ENCODE measurements around the gene PAIP1. TPM values are rescaled to one million over a fixed set of nuclear protein-coding genes. Genes with fewer than 3 reads are reported as not detected.
"Not testable (repeated sequence)": the region's sequence is repeated elsewhere in the genome, so short reads cannot be mapped to it uniquely, and the experiment has no call there.

PAIP1 gene
- total RNA-seq, 3 donors from 2014 or later = 70.5 to 104 (median 94.1) TPM

DNA sequence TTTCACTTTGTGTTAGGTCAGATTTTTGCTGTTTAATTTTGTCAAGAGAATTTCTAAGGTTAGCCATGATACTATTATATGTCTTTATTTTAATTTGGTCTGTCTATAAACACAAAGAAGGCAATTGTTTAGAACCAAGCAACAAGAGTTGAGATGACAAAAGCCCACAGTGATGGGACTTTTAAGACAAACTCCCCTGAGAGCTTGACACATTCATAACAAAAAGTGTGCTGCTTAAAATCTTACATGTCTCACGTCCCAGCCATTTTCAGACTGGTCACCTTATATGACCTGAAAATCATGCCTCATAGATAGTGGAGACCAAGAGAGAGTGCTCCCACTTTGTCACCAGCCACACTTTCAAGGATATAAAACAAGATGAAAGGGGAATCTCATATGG is 24.5 kb upstream of the PAIP1 start:
- Histone ChIP-seq H3K36me3 (no peaks in the 10 kb centered on the region), H3K27me3 (no peaks in the 10 kb centered on the region), H3K27ac (no peak overlapping the region), H3K9me3 (no peaks in the 10 kb centered on the region), H3K4me3 (no peak overlapping the region), H3K4me1 (no peaks in the 10 kb centered on the region)
- no peak for TF ChIP-seq POLR2AphosphoS5 (IDR thresholded peaks at IDR 0.05)
- no peak for TF ChIP-seq POLR2A (IDR thresholded peaks at IDR 0.05)
- TF ChIP-seq, protein P1, sequence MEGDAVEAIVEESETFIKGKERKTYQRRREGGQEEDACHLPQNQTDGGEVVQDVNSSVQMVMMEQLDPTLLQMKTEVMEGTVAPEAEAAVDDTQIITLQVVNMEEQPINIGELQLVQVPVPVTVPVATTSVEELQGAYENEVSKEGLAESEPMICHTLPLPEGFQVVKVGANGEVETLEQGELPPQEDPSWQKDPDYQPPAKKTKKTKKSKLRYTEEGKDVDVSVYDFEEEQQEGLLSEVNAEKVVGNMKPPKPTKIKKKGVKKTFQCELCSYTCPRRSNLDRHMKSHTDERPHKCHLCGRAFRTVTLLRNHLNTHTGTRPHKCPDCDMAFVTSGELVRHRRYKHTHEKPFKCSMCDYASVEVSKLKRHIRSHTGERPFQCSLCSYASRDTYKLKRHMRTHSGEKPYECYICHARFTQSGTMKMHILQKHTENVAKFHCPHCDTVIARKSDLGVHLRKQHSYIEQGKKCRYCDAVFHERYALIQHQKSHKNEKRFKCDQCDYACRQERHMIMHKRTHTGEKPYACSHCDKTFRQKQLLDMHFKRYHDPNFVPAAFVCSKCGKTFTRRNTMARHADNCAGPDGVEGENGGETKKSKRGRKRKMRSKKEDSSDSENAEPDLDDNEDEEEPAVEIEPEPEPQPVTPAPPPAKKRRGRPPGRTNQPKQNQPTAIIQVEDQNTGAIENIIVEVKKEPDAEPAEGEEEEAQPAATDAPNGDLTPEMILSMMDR (IDR thresholded peaks at IDR 0.05) = no peak
- no peak for DNase-seq (ENCODE audit: low spot score in 2 of 2)
- intact Hi-C loops (cut with DNase I; ENCODE audit: low total_unique reads) = no loop called here

DNA sequence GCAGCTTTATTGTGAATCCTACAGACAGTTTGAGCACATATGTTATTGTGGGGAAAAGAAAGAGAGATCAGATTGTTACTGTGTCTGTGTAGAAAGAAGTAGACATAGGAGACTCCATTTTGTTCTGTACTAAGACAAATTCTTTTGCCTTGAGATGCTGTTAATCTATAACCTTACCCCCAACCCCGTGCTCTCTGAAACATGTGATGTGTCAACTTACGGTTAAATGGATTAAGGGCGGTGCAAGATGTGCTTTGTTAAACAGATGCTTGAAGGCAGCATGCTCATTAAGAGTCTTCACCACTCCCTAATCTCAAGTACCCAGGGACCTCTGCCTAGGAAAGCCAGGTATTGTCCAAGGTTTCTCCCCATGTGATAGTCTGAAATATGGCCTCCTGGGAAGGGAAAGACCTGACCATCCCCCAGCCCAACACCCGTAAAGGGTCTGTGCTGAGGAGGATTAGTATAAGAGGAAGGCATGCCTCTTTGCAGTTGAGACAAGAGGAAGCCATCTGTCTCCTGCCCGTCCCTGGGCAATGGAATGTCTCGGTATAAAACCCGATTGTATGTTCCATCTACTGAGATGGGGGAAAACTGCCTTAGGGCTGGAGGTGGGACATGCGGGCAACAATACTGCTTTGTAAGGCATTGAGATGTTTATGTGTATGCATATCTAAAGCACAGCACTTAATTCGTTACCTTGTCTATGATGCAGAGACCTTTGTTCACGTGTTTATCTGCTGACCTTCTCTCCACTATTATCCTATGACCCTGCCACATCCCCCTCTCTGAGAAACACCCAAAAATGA is 23.7 kb upstream of the PAIP1 start:
- DNase-seq (ENCODE audit: low spot score in 2 of 2); H3K4me1 ChIP-seq; H3K36me3 ChIP-seq; intact Hi-C loops (cut with DNase I; ENCODE audit: low total_unique reads); H3K27ac ChIP-seq; H3K9me3 ChIP-seq; H3K27me3 ChIP-seq; H3K4me3 ChIP-seq: not testable (repeated sequence)

DNA sequence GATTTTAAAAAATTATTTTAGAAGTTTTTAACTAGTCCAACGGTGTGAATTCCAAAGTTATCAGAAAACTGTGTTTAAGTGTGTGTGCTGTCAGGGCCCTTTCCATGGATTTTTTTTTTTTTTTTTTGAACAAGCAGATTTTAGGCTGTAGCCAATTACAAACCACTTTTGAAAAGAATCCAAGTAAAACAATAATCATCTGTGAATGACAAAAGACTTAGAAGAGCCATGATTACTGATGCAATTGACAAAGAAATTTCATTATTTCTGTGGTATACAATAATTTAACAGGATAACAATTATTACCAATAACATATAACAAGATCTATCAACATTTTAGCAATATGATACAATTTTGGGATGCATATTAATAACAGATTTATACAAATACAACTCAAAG is 16.2 kb upstream of the PAIP1 start:
- Histone ChIP-seq H3K9me3 (no peaks in the 10 kb centered on the region), H3K27ac (no peak overlapping the region), H3K4me3 (no peak overlapping the region), H3K36me3 (no peaks in the 10 kb centered on the region), H3K27me3 (no peaks in the 10 kb centered on the region), H3K4me1 (no peaks in the 10 kb centered on the region)
- TF ChIP-seq, protein P1 (IDR thresholded peaks at IDR 0.05) = no peak
- TF ChIP-seq POLR2AphosphoS5 (IDR thresholded peaks at IDR 0.05) = no peak
- no peak for TF ChIP-seq POLR2A (IDR thresholded peaks at IDR 0.05)
- no peak for DNase-seq (ENCODE audit: low spot score in 2 of 2)
- intact Hi-C loops (cut with DNase I; ENCODE audit: low total_unique reads) = no loop called here

DNA sequence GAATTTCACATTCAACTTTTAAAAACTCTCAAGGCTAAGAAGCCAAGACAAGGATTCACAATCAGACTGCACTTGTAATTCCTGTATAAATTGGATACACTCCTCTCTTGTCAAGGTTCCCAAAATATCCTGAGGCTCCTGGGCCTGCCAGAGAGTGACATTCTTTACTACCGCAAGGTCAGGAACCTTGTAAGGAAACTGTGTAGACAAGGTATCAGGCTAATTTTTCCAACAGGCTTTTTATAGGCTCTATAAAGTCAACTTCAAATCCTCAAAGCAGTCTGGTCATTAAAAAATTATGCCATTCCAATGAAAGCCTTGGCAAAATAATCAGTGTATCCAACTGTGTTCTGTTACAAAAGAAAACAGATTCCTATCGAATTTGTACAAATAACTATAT is 15.5 kb upstream of the PAIP1 start:
- Histone ChIP-seq H3K4me3 (no peak overlapping the region), H3K27ac (peak overlapping the region in 1 of 2 donors; percentile 4), H3K36me3 (no peaks in the 10 kb centered on the region), H3K4me1 (no peaks in the 10 kb centered on the region), H3K9me3 (no peaks in the 10 kb centered on the region), H3K27me3 (no peaks in the 10 kb centered on the region)
- DNase-seq (ENCODE audit: low spot score in 2 of 2) = peak in 1 of 2 donors; percentile 23
- no peak for TF ChIP-seq POLR2AphosphoS5 (IDR thresholded peaks at IDR 0.05)
- no peak for TF ChIP-seq POLR2A (IDR thresholded peaks at IDR 0.05)
- TF ChIP-seq, protein P1 (IDR thresholded peaks at IDR 0.05) = no peak
- intact Hi-C loops (cut with DNase I; ENCODE audit: low total_unique reads) = no loop called here

DNA sequence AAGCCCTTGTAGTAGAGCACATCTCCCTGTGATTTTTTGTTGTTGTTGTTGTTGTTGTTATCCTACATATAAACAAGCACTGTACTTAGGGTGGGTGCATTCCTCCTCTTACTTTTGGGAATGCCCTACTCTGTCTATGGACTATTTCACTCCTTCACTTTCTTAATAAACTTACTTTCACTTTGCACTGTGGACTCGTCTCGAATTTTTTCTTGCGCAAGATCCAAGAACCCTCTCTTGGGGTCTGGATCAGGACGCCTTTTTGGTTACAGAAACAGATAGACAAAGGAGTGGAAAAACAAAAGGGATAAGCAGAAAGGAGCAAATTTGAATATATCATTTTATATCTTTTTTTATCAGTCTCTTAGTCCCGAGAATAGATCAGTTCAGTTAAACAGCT is 14.4 kb upstream of the PAIP1 start:
- intact Hi-C loops (cut with DNase I; ENCODE audit: low total_unique reads) = no loop called here
- Histone ChIP-seq H3K4me3 (peak overlapping the region in 2 of 3 donors; percentile 11 to 38), H3K36me3 (no peaks in the 10 kb centered on the region), H3K27ac (peak overlapping the region; percentile 36 to 74), H3K4me1 (no peaks in the 10 kb centered on the region), H3K9me3 (no peaks in the 10 kb centered on the region), H3K27me3 (no peaks in the 10 kb centered on the region)
- DNase-seq (ENCODE audit: low spot score in 2 of 2) = no peak
- TF ChIP-seq, protein P1 (IDR thresholded peaks at IDR 0.05) = no peak
- TF ChIP-seq POLR2A (IDR thresholded peaks at IDR 0.05) = no peak
- TF ChIP-seq POLR2AphosphoS5 (IDR thresholded peaks at IDR 0.05) = no peak
